WTC11 (cell line): ENCODE results near the gene EEF1E1. TPM values are rescaled to one million over a fixed set of nuclear protein-coding genes. Genes with fewer than 3 reads are reported as not detected.
A peak's percentile ranks its signal among the peaks of the same experiment; 100 is the strongest.
"Not testable (repeated sequence)": the region's sequence is repeated elsewhere in the genome, so short reads cannot be mapped to it uniquely, and the experiment has no call there.

Source experiments
- ATAC-seq: fragments of 200-7000 bp; cut with Tn5 transposase; 2 replicates; pipeline ENCODE4 v1.10.0; 2021; ENCODE audit warnings: mild to moderate bottlenecking, moderate library complexity
- CTCF ChIA-PET: fragments of 300-600 bp; sonication (Branson Sonifier 250); formaldehyde crosslinking; loops from one replicate; lab custom pipeline; 2021; ENCODE audit warnings: antibody characterized with exemption; lab: Charles Lee
- POLR2A ChIA-PET: fragments of 350-600 bp; sonication (Branson Sonifier 250); formaldehyde crosslinking; loops from one replicate; lab custom pipeline; 2021; ENCODE audit warnings: antibody characterized with exemption; lab: Charles Lee
- DNase-seq: peaks from one replicate; pipeline ENCODE4 v3.0.0; 2021; ENCODE audit warnings: low spot score
- H3K27ac Mint-ChIP-seq: 2 replicates; pipeline ENCODE4 v1.8.0; 2021; ENCODE audit warnings: mixed read lengths
- H3K27me3 Mint-ChIP-seq: 2 replicates; pipeline ENCODE4 v1.8.0; 2021; ENCODE audit warnings: low read depth, mild to moderate bottlenecking, moderate library complexity, mixed read lengths
- H3K36me3 Mint-ChIP-seq: 2 replicates; pipeline ENCODE4 v1.8.0; 2021; ENCODE audit warnings: mixed read lengths
- H3K4me1 Mint-ChIP-seq: 2 replicates; pipeline ENCODE4 v1.8.0; 2022; ENCODE audit warnings: mixed read lengths
- H3K4me3 Mint-ChIP-seq: 2 replicates; pipeline ENCODE4 v1.8.0; 2021; ENCODE audit warnings: mild to moderate bottlenecking, moderate library complexity, mixed read lengths
- H3K9me3 Mint-ChIP-seq: 2 replicates; pipeline ENCODE4 v1.8.0; 2021; ENCODE audit warnings: mixed read lengths
- ATF6 ChIP-seq: sonication (generic); formaldehyde crosslinking; IDR thresholded peaks from 2 replicates; pipeline ENCODE4 v1.8.1; 2023; ENCODE audit warnings: mild to moderate bottlenecking, missing genetic modification reagents
- CDX4 ChIP-seq: fragments of 250-450 bp; sonication (Bioruptor Pico); IDR thresholded peaks from 2 replicates; pipeline ENCODE4 v1.9.0; 2021; ENCODE audit warnings: moderate library complexity, mild to moderate bottlenecking, inconsistent platforms, borderline replicate concordance
- CREM ChIP-seq: sonication (generic); formaldehyde crosslinking; IDR thresholded peaks from 2 replicates; pipeline ENCODE4 v1.8.1; 2022; ENCODE audit warnings: mild to moderate bottlenecking, missing genetic modification reagents, moderate library complexity
- FOXJ3 ChIP-seq: sonication (generic); formaldehyde crosslinking; IDR thresholded peaks from 2 replicates; pipeline ENCODE4 v1.9.0; 2021; ENCODE audit warnings: missing genetic modification reagents, mild to moderate bottlenecking, borderline replicate concordance
- FOXK1 ChIP-seq: sonication (generic); formaldehyde crosslinking; IDR thresholded peaks from 2 replicates; pipeline ENCODE4 v1.8.0; 2022; ENCODE audit warnings: mild to moderate bottlenecking, moderate library complexity, missing genetic modification reagents
- FOXP1 ChIP-seq: sonication (generic); formaldehyde crosslinking; IDR thresholded peaks from 2 replicates; pipeline ENCODE4 v1.8.0; 2022; ENCODE audit warnings: missing genetic modification reagents, mild to moderate bottlenecking, moderate library complexity, borderline replicate concordance
- HMGA2 ChIP-seq: fragments of 250-450 bp; sonication (Bioruptor Pico); IDR thresholded peaks from 2 replicates; pipeline ENCODE4 v1.4.0; 2021; ENCODE audit warnings: mild to moderate bottlenecking, moderate library complexity
- IRF2 ChIP-seq: sonication (generic); formaldehyde crosslinking; IDR thresholded peaks from 2 replicates; pipeline ENCODE4 v1.8.0; 2022; ENCODE audit warnings: low read depth, missing genetic modification reagents, borderline replicate concordance
- JAZF1 ChIP-seq: fragments of 250-450 bp; sonication (Bioruptor Pico); IDR thresholded peaks from 2 replicates; pipeline ENCODE4 v1.9.0; 2021; ENCODE audit warnings: moderate library complexity, mild to moderate bottlenecking, inconsistent platforms
- KAT7 ChIP-seq: sonication (generic); formaldehyde crosslinking; IDR thresholded peaks from 2 replicates; pipeline ENCODE4 v1.8.1; 2023; ENCODE audit warnings: missing genetic modification reagents, mild to moderate bottlenecking, borderline replicate concordance
- MXD4 ChIP-seq: fragments of 250-450 bp; sonication (Bioruptor Pico); IDR thresholded peaks from 2 replicates; pipeline ENCODE4 v1.8.0; 2021; ENCODE audit warnings: mild to moderate bottlenecking, moderate library complexity, borderline replicate concordance
- ZNF138 ChIP-seq: sonication (generic); formaldehyde crosslinking; conservative IDR thresholded peaks from 2 replicates; pipeline ENCODE4 v1.8.1; 2022; ENCODE audit warnings: mild to moderate bottlenecking, moderate library complexity, missing genetic modification reagents
- ZNF232 ChIP-seq: sonication (generic); formaldehyde crosslinking; IDR thresholded peaks from 2 replicates; pipeline ENCODE4 v1.8.0; 2022; ENCODE audit warnings: mild to moderate bottlenecking, missing genetic modification reagents
- ZNF317 ChIP-seq: sonication (generic); formaldehyde crosslinking; IDR thresholded peaks from 2 replicates; pipeline ENCODE4 v1.8.1; 2023; ENCODE audit warnings: low read depth, mild to moderate bottlenecking, moderate library complexity, missing genetic modification reagents, borderline replicate concordance
- total RNA-seq: library from RNA; stranded (reverse); gene quantifications from 3 replicates; pipeline ENCODE4 v1.2.3, GENCODE V29; 2021
- TF ChIP-seq, protein P1 (sequence below): sonication (generic); formaldehyde crosslinking; IDR thresholded peaks from 2 replicates; pipeline ENCODE4 v1.8.1; 2023; ENCODE audit warnings: mild to moderate bottlenecking, missing genetic modification reagents, moderate library complexity
- TF ChIP-seq, protein P2 (sequence below): fragments of 250-450 bp; sonication (Bioruptor Pico); IDR thresholded peaks from 2 replicates; pipeline ENCODE4 v1.8.0; 2021; ENCODE audit warnings: mild to moderate bottlenecking
- TF ChIP-seq, protein P3 (sequence below): sonication (generic); formaldehyde crosslinking; IDR thresholded peaks from 2 replicates; pipeline ENCODE4 v1.8.1; 2023; ENCODE audit warnings: mild to moderate bottlenecking, moderate library complexity, missing genetic modification reagents
- TF ChIP-seq, protein P4 (sequence below): sonication (generic); formaldehyde crosslinking; conservative IDR thresholded peaks from 2 replicates; pipeline ENCODE4 v1.8.1; 2022; ENCODE audit warnings: mild to moderate bottlenecking, missing genetic modification reagents

The EEF1E1 gene
- total RNA-seq, 1 experiment from 2014 or later: 89.2 TPM

DNA sequence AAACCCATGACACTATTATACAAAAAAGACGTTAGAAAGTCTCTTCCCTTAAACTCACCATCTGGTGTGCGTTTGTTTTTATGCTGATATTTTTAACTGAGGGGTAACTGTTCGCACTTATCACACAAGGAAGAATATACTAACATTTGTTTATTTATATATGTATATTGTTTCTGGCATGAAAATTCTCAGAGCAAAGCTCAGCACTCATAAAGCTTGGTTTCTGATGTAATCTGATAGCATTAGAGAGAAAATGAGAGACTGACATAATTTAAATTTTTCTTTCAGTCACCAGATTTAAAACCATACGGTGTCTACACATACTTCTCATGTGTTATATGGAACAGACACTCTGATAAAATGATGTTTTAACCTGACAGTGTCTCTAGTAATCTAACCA, 45.1 kb downstream of the EEF1E1 start (continued):
- TF ChIP-seq CDX4 (CRISPR knock-in tag): no peak

DNA sequence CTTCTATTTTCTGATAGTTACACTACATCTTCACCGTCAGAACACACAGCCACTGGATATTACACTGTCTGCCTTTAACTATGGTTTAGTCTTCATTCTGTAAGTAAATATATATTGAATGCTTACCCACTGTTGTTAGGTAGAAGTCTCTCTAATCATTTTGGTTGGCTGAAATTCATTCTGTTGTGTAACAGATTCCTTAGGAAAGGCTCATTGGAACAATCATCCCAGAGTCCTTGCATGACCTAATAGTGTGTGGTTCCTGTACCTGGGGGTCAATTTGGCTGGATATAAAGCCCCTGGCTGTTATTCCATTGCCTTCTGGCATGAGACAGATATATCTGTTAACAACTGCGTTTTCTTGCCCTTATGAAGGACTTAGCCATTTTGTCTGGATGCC, 48.1 kb downstream of the EEF1E1 start:
- peaks cover 28% of the 10 kb centered on the region for H3K36me3 Mint-ChIP-seq
- TF ChIP-seq, protein P1, sequence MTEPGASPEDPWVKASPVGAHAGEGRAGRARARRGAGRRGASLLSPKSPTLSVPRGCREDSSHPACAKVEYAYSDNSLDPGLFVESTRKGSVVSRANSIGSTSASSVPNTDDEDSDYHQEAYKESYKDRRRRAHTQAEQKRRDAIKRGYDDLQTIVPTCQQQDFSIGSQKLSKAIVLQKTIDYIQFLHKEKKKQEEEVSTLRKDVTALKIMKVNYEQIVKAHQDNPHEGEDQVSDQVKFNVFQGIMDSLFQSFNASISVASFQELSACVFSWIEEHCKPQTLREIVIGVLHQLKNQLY (CRISPR knock-in tag): no peak
- TF ChIP-seq, protein P2, sequence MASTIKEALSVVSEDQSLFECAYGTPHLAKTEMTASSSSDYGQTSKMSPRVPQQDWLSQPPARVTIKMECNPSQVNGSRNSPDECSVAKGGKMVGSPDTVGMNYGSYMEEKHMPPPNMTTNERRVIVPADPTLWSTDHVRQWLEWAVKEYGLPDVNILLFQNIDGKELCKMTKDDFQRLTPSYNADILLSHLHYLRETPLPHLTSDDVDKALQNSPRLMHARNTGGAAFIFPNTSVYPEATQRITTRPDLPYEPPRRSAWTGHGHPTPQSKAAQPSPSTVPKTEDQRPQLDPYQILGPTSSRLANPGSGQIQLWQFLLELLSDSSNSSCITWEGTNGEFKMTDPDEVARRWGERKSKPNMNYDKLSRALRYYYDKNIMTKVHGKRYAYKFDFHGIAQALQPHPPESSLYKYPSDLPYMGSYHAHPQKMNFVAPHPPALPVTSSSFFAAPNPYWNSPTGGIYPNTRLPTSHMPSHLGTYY (CRISPR knock-in tag): no peak
- TF ChIP-seq HMGA2 (no peak), IRF2 (CRISPR knock-in tag) (no peak), ZNF138 (CRISPR knock-in tag) (no peak), ATF6 (no peak), ZNF317 (no peak)
- CTCF ChIA-PET: no interaction called here
- peaks cover 7% of the 10 kb centered on the region for H3K9me3 Mint-ChIP-seq
- H3K27me3 Mint-ChIP-seq: no peaks in the 10 kb centered on the region
- H3K4me1 Mint-ChIP-seq: no peaks in the 10 kb centered on the region
- no peak overlapping the region for H3K4me3 Mint-ChIP-seq
- no peak overlapping the region for H3K27ac Mint-ChIP-seq
- ATAC-seq (no peak), DNase-seq (no peak)
- POLR2A ChIA-PET: no interaction called here

DNA sequence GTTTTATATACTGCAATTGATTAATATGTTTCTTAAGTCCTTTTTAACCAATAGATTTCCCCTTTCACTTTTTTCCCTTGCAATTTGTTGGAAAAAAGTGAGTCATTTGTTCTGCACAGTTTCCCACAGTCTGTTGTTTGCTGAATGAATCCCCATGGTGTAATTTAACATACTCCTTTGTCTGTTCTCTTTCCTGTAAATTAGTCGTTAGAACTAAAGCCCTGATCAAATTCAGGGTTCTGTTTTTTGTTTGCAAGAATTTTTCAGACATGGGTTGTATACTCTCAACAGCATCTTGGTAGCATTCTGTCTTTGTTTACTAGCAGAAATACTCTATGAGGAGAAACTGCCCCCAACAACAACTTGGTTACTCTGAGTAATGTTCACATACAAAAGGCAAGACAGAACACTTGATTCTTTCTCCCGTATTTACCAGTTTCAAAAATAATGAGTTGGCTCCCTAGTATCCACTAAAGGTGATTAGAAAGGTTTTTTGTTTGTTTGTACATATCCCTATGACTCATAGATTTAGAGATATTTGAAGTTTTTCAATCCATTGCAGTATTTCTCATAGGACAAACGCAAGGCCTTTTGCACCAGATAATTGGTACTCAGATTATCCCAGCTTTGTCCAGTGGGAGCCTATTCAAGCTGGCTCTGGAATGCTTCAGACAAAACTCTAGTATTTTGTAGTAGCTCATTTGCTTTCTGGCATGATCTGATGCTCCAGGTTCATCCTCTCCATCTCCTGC, 54.6 kb downstream of the EEF1E1 start:
- Mint-ChIP-seq H3K9me3 (peaks cover 41% of the 10 kb centered on the region), H3K36me3 (peaks cover 53% of the 10 kb centered on the region), H3K27ac (peak overlapping the region; percentile 73; the same call in 1 of the 2 replicates), H3K4me3 (no peak overlapping the region), H3K27me3 (no peaks in the 10 kb centered on the region), H3K4me1 (peaks cover 10% of the 10 kb centered on the region)
- TF ChIP-seq KAT7 (CRISPR knock-in tag) (no peak), MXD4 (CRISPR knock-in tag) (no peak), FOXJ3 (CRISPR knock-in tag) (no peak), CREM (CRISPR knock-in tag) (no peak), JAZF1 (no peak), HMGA2 (no peak), ZNF232 (CRISPR knock-in tag) (no peak), FOXP1 (CRISPR knock-in tag) (no peak), FOXK1 (no peak)
- TF ChIP-seq, protein P3, sequence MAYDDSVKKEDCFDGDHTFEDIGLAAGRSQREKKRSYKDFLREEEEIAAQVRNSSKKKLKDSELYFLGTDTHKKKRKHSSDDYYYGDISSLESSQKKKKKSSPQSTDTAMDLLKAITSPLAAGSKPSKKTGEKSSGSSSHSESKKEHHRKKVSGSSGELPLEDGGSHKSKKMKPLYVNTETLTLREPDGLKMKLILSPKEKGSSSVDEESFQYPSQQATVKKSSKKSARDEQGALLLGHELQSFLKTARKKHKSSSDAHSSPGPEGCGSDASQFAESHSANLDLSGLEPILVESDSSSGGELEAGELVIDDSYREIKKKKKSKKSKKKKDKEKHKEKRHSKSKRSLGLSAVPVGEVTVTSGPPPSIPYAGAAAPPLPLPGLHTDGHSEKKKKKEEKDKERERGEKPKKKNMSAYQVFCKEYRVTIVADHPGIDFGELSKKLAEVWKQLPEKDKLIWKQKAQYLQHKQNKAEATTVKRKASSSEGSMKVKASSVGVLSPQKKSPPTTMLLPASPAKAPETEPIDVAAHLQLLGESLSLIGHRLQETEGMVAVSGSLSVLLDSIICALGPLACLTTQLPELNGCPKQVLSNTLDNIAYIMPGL: no peak
- TF ChIP-seq, protein P4, sequence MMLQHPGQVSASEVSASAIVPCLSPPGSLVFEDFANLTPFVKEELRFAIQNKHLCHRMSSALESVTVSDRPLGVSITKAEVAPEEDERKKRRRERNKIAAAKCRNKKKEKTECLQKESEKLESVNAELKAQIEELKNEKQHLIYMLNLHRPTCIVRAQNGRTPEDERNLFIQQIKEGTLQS (CRISPR knock-in tag): no peak
- ChIA-PET CTCF (no interaction called here), POLR2A (no interaction called here)
- ATAC-seq (peak; percentile 32; the same call in 1 of the 2 replicates), DNase-seq (no peak)

DNA sequence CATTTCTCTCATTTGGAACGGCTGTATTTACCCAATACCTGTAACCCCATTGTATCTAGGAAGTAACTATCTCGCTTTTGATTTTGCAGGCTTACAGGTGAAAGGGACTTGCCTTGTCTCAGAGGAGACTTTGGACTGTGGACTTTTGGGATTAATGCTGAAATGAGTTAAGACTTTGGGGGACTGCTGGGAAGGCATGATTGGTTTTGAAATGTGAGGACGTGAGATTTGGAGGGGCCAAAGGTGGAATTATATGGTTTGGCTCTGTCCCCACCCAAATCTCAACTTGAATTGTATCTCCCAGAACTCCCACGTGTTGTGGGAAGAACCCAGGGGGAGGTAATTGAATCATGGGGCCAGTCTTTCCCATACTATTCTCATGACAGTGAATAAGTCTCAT, 56.6 kb downstream of the EEF1E1 start:
- H3K27ac Mint-ChIP-seq, ATAC-seq, POLR2A ChIA-PET, CTCF ChIA-PET, DNase-seq, H3K4me3 Mint-ChIP-seq, H3K27me3 Mint-ChIP-seq: not testable (repeated sequence)
- H3K9me3 Mint-ChIP-seq: peaks cover 34% of the 10 kb centered on the region
- peaks cover 17% of the 10 kb centered on the region for H3K4me1 Mint-ChIP-seq
- H3K36me3 Mint-ChIP-seq: peaks cover 50% of the 10 kb centered on the region
